K562 (cell line): ENCODE data around the gene LGR6. TPM values are rescaled to one million over a fixed set of nuclear protein-coding genes. Genes with fewer than 3 reads are reported as not detected.

Experiments used
- BRCA1 ChIP-seq, 2 experiments: fragments of 450-650 bp in 1 of 2; sonication (generic) in 1 of 2; formaldehyde crosslinking in 1 of 2; IDR thresholded peaks; 2 replicates each; pipeline versions ENCODE4 v1.5.0 to v1.6.1; 2017 to 2020; ENCODE audit warnings: mild to moderate bottlenecking in 1 of 2, missing genetic modification reagents in 1 of 2
- CBX8 ChIP-seq: fragments of 200-600 bp; sonication (generic); IDR thresholded peaks from 2 replicates; pipeline ENCODE4 v1.6.1; 2012; ENCODE audit warnings: borderline replicate concordance, mixed run types, low read depth, mild to moderate bottlenecking, moderate library complexity, mixed read lengths, low read length, control low read depth, inconsistent platforms; ENCODE audit not compliant: poor library complexity, severe bottlenecking; ENCODE audit errors: extremely low read depth
- CEBPB ChIP-seq: fragments of 450-650 bp; IDR thresholded peaks from 2 replicates; pipeline ENCODE4 v1.6.1; 2016; ENCODE audit warnings: missing genetic modification characterization, missing compliant biosample characterization
- CTCFL ChIP-seq: IDR thresholded peaks from 2 replicates; pipeline ENCODE4 v1.6.1; 2011; ENCODE audit warnings: borderline replicate concordance, low read depth, mild to moderate bottlenecking, moderate library complexity, low read length; ENCODE audit not compliant: insufficient read depth, poor library complexity, severe bottlenecking
- ELF2 ChIP-seq: fragments of 250-450 bp; sonication (Bioruptor Pico); IDR thresholded peaks from 2 replicates; pipeline ENCODE4 v1.5.0; 2021; ENCODE audit warnings: mild to moderate bottlenecking
- MAX ChIP-seq: sonication (generic); formaldehyde crosslinking; IDR thresholded peaks from 2 replicates; pipeline ENCODE4 v1.9.0; 2022; ENCODE audit warnings: mild to moderate bottlenecking, missing genetic modification reagents
- ZFP30 ChIP-seq: fragments of 250-450 bp; sonication (Bioruptor Pico); IDR thresholded peaks from 2 replicates; pipeline ENCODE4 v1.8.0; 2022; ENCODE audit warnings: moderate library complexity, mild to moderate bottlenecking, inconsistent platforms, borderline replicate concordance
- polyA plus RNA-seq, 8 experiments: library from polyadenylated mRNA; depleted of rRNA in 4 of 8; stranded (reverse) in 5 of 8; unstranded in 3 of 8; fragments of >200 nt; fragmentation: Nextera tagmentation in 2 of 8; fragmentation: Illumina TruSeq in 1 of 8; extraction: Ambion mirVana in 2 of 8; extraction: Trizol in 1 of 8; gene quantifications; 2 replicates each; pipeline versions ENCODE4 v1.2.1 to v1.2.3, GENCODE V29; 2011 to 2014; ENCODE audit warnings: inconsistent platforms in 1 of 8, missing spikeins in 1 of 8
- total RNA-seq, 7 experiments: library from RNA; depleted of rRNA in 6 of 7; stranded (reverse); fragments of >200 nt in 6 of 7; fragmentation: Illumina TruSeq in 2 of 7; extraction: Trizol in 2 of 7; gene quantifications; 2 replicates each; pipeline versions ENCODE4 v1.2.1 to v1.2.3, GENCODE V29; 2011 to 2021; ENCODE audit warnings: low replicate concordance in 1 of 7
- TF ChIP-seq, protein P1 (sequence below): fragments of 450-650 bp; IDR thresholded peaks from 2 replicates; pipeline ENCODE4 v1.6.1; 2016; ENCODE audit warnings: mild to moderate bottlenecking, moderate library complexity

LGR6 gene
- total and polyA plus RNA-seq, 9 of the 15 experiments (the other 6 are each of a cell fraction or from before 2014, with no cell fraction given): 0.01 to 0.54 (median 0.17) TPM; not detected in 1

DNA sequence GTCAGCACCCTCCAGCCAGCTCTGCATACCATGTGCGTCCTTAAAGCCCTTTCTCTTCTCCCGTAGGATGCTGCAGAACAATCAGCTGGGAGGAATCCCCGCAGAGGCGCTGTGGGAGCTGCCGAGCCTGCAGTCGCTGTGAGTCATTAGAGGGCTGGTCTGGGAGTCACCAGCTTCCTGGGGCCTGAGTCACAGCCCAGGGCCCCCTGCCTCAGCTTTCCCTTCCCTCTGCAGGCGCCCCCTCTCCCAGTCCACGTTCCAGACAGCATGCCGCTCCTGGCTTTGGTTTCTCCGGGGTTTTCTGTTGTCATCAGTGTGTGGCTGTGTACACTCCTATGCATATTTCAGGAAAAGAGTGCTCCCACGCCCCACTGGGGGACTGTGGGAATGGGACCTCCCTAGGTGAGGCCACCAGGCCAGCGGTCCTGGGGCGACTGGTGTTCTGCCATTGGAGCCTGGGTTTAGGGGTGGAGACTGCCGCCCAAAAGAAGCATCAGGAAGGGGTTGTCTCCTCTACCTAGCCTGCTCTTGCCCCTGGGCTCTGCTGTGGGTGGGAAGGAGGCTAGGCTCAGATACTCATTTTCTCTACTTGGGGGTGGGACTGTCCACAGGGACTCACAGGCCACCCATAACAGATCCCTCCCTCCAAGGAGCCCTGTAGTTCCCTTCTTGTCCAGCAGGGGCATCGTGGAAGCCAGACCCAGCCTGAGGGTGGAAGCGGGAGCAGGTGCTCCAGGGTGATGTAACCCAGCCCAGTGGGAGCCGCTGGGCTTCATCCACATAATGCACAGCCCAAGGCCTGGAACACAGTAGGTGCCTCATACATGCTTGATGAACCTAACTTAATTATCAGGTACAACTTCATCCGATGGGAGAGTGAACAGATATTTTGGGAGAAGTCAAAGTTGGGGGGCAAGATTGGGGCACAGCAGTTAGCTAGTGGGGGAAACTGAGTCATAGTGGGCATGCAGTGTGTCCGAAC, 42.5 kb downstream of the LGR6 start (continued):
- TF ChIP-seq, protein P1, sequence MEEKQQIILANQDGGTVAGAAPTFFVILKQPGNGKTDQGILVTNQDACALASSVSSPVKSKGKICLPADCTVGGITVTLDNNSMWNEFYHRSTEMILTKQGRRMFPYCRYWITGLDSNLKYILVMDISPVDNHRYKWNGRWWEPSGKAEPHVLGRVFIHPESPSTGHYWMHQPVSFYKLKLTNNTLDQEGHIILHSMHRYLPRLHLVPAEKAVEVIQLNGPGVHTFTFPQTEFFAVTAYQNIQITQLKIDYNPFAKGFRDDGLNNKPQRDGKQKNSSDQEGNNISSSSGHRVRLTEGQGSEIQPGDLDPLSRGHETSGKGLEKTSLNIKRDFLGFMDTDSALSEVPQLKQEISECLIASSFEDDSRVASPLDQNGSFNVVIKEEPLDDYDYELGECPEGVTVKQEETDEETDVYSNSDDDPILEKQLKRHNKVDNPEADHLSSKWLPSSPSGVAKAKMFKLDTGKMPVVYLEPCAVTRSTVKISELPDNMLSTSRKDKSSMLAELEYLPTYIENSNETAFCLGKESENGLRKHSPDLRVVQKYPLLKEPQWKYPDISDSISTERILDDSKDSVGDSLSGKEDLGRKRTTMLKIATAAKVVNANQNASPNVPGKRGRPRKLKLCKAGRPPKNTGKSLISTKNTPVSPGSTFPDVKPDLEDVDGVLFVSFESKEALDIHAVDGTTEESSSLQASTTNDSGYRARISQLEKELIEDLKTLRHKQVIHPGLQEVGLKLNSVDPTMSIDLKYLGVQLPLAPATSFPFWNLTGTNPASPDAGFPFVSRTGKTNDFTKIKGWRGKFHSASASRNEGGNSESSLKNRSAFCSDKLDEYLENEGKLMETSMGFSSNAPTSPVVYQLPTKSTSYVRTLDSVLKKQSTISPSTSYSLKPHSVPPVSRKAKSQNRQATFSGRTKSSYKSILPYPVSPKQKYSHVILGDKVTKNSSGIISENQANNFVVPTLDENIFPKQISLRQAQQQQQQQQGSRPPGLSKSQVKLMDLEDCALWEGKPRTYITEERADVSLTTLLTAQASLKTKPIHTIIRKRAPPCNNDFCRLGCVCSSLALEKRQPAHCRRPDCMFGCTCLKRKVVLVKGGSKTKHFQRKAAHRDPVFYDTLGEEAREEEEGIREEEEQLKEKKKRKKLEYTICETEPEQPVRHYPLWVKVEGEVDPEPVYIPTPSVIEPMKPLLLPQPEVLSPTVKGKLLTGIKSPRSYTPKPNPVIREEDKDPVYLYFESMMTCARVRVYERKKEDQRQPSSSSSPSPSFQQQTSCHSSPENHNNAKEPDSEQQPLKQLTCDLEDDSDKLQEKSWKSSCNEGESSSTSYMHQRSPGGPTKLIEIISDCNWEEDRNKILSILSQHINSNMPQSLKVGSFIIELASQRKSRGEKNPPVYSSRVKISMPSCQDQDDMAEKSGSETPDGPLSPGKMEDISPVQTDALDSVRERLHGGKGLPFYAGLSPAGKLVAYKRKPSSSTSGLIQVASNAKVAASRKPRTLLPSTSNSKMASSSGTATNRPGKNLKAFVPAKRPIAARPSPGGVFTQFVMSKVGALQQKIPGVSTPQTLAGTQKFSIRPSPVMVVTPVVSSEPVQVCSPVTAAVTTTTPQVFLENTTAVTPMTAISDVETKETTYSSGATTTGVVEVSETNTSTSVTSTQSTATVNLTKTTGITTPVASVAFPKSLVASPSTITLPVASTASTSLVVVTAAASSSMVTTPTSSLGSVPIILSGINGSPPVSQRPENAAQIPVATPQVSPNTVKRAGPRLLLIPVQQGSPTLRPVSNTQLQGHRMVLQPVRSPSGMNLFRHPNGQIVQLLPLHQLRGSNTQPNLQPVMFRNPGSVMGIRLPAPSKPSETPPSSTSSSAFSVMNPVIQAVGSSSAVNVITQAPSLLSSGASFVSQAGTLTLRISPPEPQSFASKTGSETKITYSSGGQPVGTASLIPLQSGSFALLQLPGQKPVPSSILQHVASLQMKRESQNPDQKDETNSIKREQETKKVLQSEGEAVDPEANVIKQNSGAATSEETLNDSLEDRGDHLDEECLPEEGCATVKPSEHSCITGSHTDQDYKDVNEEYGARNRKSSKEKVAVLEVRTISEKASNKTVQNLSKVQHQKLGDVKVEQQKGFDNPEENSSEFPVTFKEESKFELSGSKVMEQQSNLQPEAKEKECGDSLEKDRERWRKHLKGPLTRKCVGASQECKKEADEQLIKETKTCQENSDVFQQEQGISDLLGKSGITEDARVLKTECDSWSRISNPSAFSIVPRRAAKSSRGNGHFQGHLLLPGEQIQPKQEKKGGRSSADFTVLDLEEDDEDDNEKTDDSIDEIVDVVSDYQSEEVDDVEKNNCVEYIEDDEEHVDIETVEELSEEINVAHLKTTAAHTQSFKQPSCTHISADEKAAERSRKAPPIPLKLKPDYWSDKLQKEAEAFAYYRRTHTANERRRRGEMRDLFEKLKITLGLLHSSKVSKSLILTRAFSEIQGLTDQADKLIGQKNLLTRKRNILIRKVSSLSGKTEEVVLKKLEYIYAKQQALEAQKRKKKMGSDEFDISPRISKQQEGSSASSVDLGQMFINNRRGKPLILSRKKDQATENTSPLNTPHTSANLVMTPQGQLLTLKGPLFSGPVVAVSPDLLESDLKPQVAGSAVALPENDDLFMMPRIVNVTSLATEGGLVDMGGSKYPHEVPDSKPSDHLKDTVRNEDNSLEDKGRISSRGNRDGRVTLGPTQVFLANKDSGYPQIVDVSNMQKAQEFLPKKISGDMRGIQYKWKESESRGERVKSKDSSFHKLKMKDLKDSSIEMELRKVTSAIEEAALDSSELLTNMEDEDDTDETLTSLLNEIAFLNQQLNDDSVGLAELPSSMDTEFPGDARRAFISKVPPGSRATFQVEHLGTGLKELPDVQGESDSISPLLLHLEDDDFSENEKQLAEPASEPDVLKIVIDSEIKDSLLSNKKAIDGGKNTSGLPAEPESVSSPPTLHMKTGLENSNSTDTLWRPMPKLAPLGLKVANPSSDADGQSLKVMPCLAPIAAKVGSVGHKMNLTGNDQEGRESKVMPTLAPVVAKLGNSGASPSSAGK: peak; percentile 55
- TF ChIP-seq MAX: peak; percentile 69
- TF ChIP-seq CTCFL: no peak
- no peak for TF ChIP-seq ZFP30 (CRISPR knock-in tag)
- no peak for TF ChIP-seq ELF2 (CRISPR knock-in tag)
- TF ChIP-seq CEBPB (tag): peak; percentile 80
- no peak for TF ChIP-seq BRCA1 (IDR thresholded peaks at IDR 0.05)
- no peak for TF ChIP-seq BRCA1 (CRISPR knock-in tag; IDR thresholded peaks at IDR 0.05)
- TF ChIP-seq CBX8: no peak
